WTC11 (cell line): ENCODE data around the gene GRID2.

ENCODE experiments used
- ATF3 ChIP-seq: sonication (generic); formaldehyde crosslinking; conservative IDR thresholded peaks from 2 replicates; pipeline ENCODE4 v1.8.1; 2022; ENCODE audit warnings: mild to moderate bottlenecking, missing genetic modification reagents
- CTCF ChIP-seq: fragments of 200-600 bp; IDR thresholded peaks from 2 replicates; pipeline ENCODE4 v1.8.0; 2022; ENCODE audit warnings: antibody characterized with exemption
- GABPB1 ChIP-seq: sonication (generic); formaldehyde crosslinking; IDR thresholded peaks from 2 replicates; pipeline ENCODE4 v1.8.1; 2023; ENCODE audit warnings: mild to moderate bottlenecking, missing genetic modification reagents
- NFATC4 ChIP-seq: fragments of 250-450 bp; sonication (Bioruptor Pico); IDR thresholded peaks from 2 replicates; pipeline ENCODE4 v1.9.0; 2021; ENCODE audit warnings: mild to moderate bottlenecking
- NFYB ChIP-seq: sonication (generic); formaldehyde crosslinking; conservative IDR thresholded peaks from 2 replicates; pipeline ENCODE4 v1.8.0; 2022; ENCODE audit warnings: low read depth, missing genetic modification reagents
- NR2C2 ChIP-seq: sonication (generic); formaldehyde crosslinking; IDR thresholded peaks from 2 replicates; pipeline ENCODE4 v1.8.0; 2022; ENCODE audit warnings: mild to moderate bottlenecking, missing genetic modification reagents
- PRRX2 ChIP-seq: fragments of 250-450 bp; sonication (Bioruptor Pico); IDR thresholded peaks from 2 replicates; pipeline ENCODE4 v1.8.0; 2021; ENCODE audit warnings: mild to moderate bottlenecking
- ZNF425 ChIP-seq: fragments of 250-450 bp; sonication (Bioruptor Pico); conservative IDR thresholded peaks from 2 replicates; pipeline ENCODE4 v1.9.0; 2021; ENCODE audit warnings: mild to moderate bottlenecking
- ZSCAN18 ChIP-seq: fragments of 250-450 bp; sonication (Bioruptor Pico); IDR thresholded peaks from 2 replicates; pipeline ENCODE4 v2.1.2; 2022; ENCODE audit warnings: mild to moderate bottlenecking, moderate library complexity

GRCh38 chr4:93645120-93645519 is 1341.4 kb downstream of the GRID2 start:
- TF ChIP-seq ZNF425 (CRISPR knock-in tag) (no peak), CTCF (no peak), NR2C2 (CRISPR knock-in tag) (no peak), NFATC4 (CRISPR knock-in tag) (no peak), PRRX2 (CRISPR knock-in tag) (no peak), ZSCAN18 (no peak), NFYB (CRISPR knock-in tag) (no peak), ATF3 (CRISPR knock-in tag) (no peak), GABPB1 (no peak)
